SK-N-SH (cell line): ENCODE data around the gene RRM2. TPM values are rescaled to one million over a fixed set of nuclear protein-coding genes. Genes with fewer than 3 reads are reported as not detected.

Source experiments
- CTCF ChIA-PET: fragments of 300-600, 350-600 bp; formaldehyde crosslinking; extraction: SDS; loops from one replicate; lab custom pipeline; 2021; lab: Yijun Ruan, JAX
- POLR2A ChIA-PET: fragments of 350-600 bp; sonication (Branson Sonifier 250); formaldehyde crosslinking; extraction: SDS; loops from one replicate; lab custom pipeline; 2020; ENCODE audit warnings: antibody characterized with exemption, inconsistent platforms; lab: Yijun Ruan, JAX
- DNase-seq: peaks from one replicate; pipeline ENCODE4 v3.0.0; 2012
- H2AFZ ChIP-seq: fragments of 200-600 bp; sonication (generic); 2 replicates; pipeline ENCODE4 v1.8.1; 2016; ENCODE audit warnings: antibody characterized with exemption, mild to moderate bottlenecking, low read depth
- H3F3A ChIP-seq: fragments of 200-600 bp; sonication (generic); replicated peaks from 2 replicates; pipeline ENCODE3; 2016; ENCODE audit warnings: antibody characterized with exemption, mild to moderate bottlenecking; ENCODE audit not compliant: insufficient read depth
- H3K27ac ChIP-seq, 2 experiments: fragments of 200-500 bp in 1 of 2; fragments of 200-600 bp in 1 of 2; sonication (Bioruptor generic) in 1 of 2; sonication (generic), shearing (Covaris generic) in 1 of 2; 2 replicates each; pipeline versions ENCODE4 v1.5.1 to v1.6.1; 2014 to 2016; ENCODE audit warnings: low read depth in 2 of 2, inconsistent platforms in 1 of 2, low read length in 1 of 2, mild to moderate bottlenecking in 1 of 2, mixed read lengths in 1 of 2
- H3K27me3 ChIP-seq: fragments of 200-600 bp; sonication (generic), shearing (Covaris generic); 2 replicates; pipeline ENCODE4 v1.6.1; 2016; ENCODE audit warnings: mixed run types; ENCODE audit not compliant: insufficient read depth
- H3K36me3 ChIP-seq, 2 experiments: fragments of 200-500 bp in 1 of 2; fragments of 200-600 bp in 1 of 2; sonication (Bioruptor generic) in 1 of 2; sonication (generic) in 1 of 2; replicated peaks in 1 of 2; 2 replicates each; pipeline versions ENCODE3 to v1.5.1; 2014 to 2016; ENCODE audit warnings: low read length in 1 of 2, mild to moderate bottlenecking in 1 of 2; ENCODE audit not compliant: insufficient read depth in 2 of 2, control insufficient read depth in 1 of 2
- H3K4me1 ChIP-seq, 2 experiments: fragments of 200-500 bp in 1 of 2; fragments of 200-600 bp in 1 of 2; sonication (Bioruptor generic) in 1 of 2; sonication (generic), shearing (Covaris generic) in 1 of 2; 2 replicates each; pipeline versions ENCODE4 v1.5.1 to v1.6.1; 2014 to 2016; ENCODE audit warnings: low read depth in 1 of 2, low read length in 1 of 2, mixed run types in 1 of 2; ENCODE audit not compliant: insufficient read depth in 2 of 2, control insufficient read depth in 1 of 2
- H3K4me2 ChIP-seq: fragments of 200-600 bp; sonication (generic), shearing (Covaris generic); 2 replicates; pipeline ENCODE4 v1.6.1; 2017; ENCODE audit warnings: mixed run types
- H3K4me3 ChIP-seq, 2 experiments: fragments of 200-500 bp in 1 of 2; fragments of 200-600 bp in 1 of 2; sonication (Bioruptor generic) in 1 of 2; sonication (generic), shearing (Covaris generic) in 1 of 2; 2 replicates each; pipeline versions ENCODE4 v1.5.1 to v1.8.1; 2014 to 2016; ENCODE audit warnings: low read depth in 2 of 2, inconsistent platforms in 1 of 2, low read length in 1 of 2, mild to moderate bottlenecking in 1 of 2, mixed read lengths in 1 of 2, moderate library complexity in 1 of 2
- H3K79me2 ChIP-seq: fragments of 200-600 bp; sonication (generic); 2 replicates; pipeline ENCODE4 v1.8.1; 2017; ENCODE audit warnings: mild to moderate bottlenecking; ENCODE audit not compliant: insufficient read depth
- H3K9ac ChIP-seq: fragments of 200-600 bp; sonication (generic); 2 replicates; pipeline ENCODE4 v1.6.1; 2017; ENCODE audit warnings: mixed run types
- H3K9me2 ChIP-seq: fragments of 200-600 bp; sonication (generic); 2 replicates; pipeline ENCODE4 v1.6.1; 2017; ENCODE audit warnings: mixed run types
- H3K9me3 ChIP-seq: fragments of 200-600 bp; sonication (generic); 2 replicates; pipeline ENCODE4 v1.6.1; 2017; ENCODE audit warnings: mixed run types, mild to moderate bottlenecking, moderate library complexity
- H4K20me1 ChIP-seq: fragments of 200-600 bp; sonication (generic); 2 replicates; pipeline ENCODE4 v1.6.1; 2017; ENCODE audit warnings: mild to moderate bottlenecking, mixed run types; ENCODE audit not compliant: insufficient read depth
- ELF1 ChIP-seq: IDR thresholded peaks from 2 replicates; pipeline ENCODE4 v1.4.0; 2012
- EP300 ChIP-seq, 2 experiments: IDR thresholded peaks; 2 replicates each; pipeline versions ENCODE4 v1.4.0 to v1.6.1; 2012; ENCODE audit warnings: borderline replicate concordance in 1 of 2, low read depth in 1 of 2, low read length in 1 of 2
- EZH2phosphoT487 ChIP-seq: fragments of 200-600 bp; sonication (generic); IDR thresholded peaks from 2 replicates; pipeline ENCODE4 v1.6.1; 2017; ENCODE audit warnings: low read depth, mixed run types, mild to moderate bottlenecking, antibody characterized with exemption, moderate library complexity, borderline replicate concordance
- FOSL2 ChIP-seq: IDR thresholded peaks from 2 replicates; pipeline ENCODE4 v1.4.0; 2012; ENCODE audit warnings: low read depth, mild to moderate bottlenecking, moderate library complexity, borderline replicate concordance
- FOXJ3 ChIP-seq: sonication (generic); formaldehyde crosslinking; IDR thresholded peaks from 2 replicates; pipeline ENCODE4 v1.5.1; 2020; ENCODE audit warnings: mild to moderate bottlenecking, missing genetic modification reagents
- FOXM1 ChIP-seq: IDR thresholded peaks from 2 replicates; pipeline ENCODE4 v1.4.0; 2012; ENCODE audit warnings: low read depth, mild to moderate bottlenecking
- MEF2A ChIP-seq: IDR thresholded peaks from 2 replicates; pipeline ENCODE4 v1.4.0; 2012; ENCODE audit warnings: low read depth, borderline replicate concordance
- MXI1 ChIP-seq: IDR thresholded peaks from 2 replicates; pipeline ENCODE4 v1.6.1; 2012; ENCODE audit warnings: mild to moderate bottlenecking, low read depth, low read length, improper control_type of control experiment
- PBX3 ChIP-seq: IDR thresholded peaks from 2 replicates; pipeline ENCODE4; 2012
- RAD21 ChIP-seq: IDR thresholded peaks from 2 replicates; pipeline ENCODE4 v1.6.1; 2012; ENCODE audit warnings: mild to moderate bottlenecking, low read length
- RXRA ChIP-seq: IDR thresholded peaks from 2 replicates; pipeline ENCODE4 v1.4.0; 2012; ENCODE audit warnings: low read depth, mild to moderate bottlenecking, borderline replicate concordance
- SIN3A ChIP-seq: IDR thresholded peaks from 2 replicates; pipeline ENCODE4 v1.6.1; 2012; ENCODE audit warnings: low read depth, mild to moderate bottlenecking, low read length, moderate library complexity, borderline replicate concordance
- SMC3 ChIP-seq: IDR thresholded peaks from 2 replicates; pipeline ENCODE4 v1.6.1; 2012; ENCODE audit warnings: low read depth, low read length, improper control_type of control experiment
- TAF1 ChIP-seq: IDR thresholded peaks from 2 replicates; pipeline ENCODE4 v1.6.1; 2012; ENCODE audit warnings: low read depth, mild to moderate bottlenecking, low read length, moderate library complexity, borderline replicate concordance
- TCF12 ChIP-seq: IDR thresholded peaks from 2 replicates; pipeline ENCODE4 v1.4.0; 2012
- YY1 ChIP-seq: IDR thresholded peaks from 2 replicates; pipeline ENCODE4 v1.4.0; 2012; ENCODE audit warnings: low read depth, mild to moderate bottlenecking
- WGBS: methylation state at CpG from one replicate; pipeline ENCODE4 v1.1.6; 2017; ENCODE audit warnings: low lambda C conversion rate; 5-methylcytosine and 5-hydroxymethylcytosine counted together
- polyA plus RNA-seq, 3 experiments: library from polyadenylated mRNA; depleted of rRNA; stranded (reverse); fragments of >200 nt; gene quantifications; 2 replicates each; pipeline ENCODE4 v1.2.3, GENCODE V29; 2012
- TF ChIP-seq, protein P1 (sequence below): fragments of 150-350 bp; IDR thresholded peaks from 2 replicates; pipeline ENCODE4 v1.6.1; 2017; ENCODE audit warnings: antibody characterized with exemption, low read length, low read depth, borderline replicate concordance
- TF ChIP-seq, protein P2 (sequence below): fragments of 150-350 bp; IDR thresholded peaks from 2 replicates; pipeline ENCODE4 v1.6.1; 2016; ENCODE audit warnings: mild to moderate bottlenecking, low read depth, low read length

RRM2 gene
- polyA plus RNA-seq, 1 of the 3 experiments (the other 2 are of a cell fraction): 38.9 TPM

GRCh38 chr2:10159581-10160131 lies 37.1 kb downstream of the RRM2 start:
- no peak overlapping the region for H3K4me2 ChIP-seq
- no peak overlapping the region for H3K27ac ChIP-seq
- TF ChIP-seq MXI1 (no peak), SIN3A (no peak), FOXM1 (no peak), TCF12 (no peak), FOXJ3 (CRISPR knock-in tag) (no peak), ELF1 (no peak), EZH2phosphoT487 (no peak), SMC3 (no peak), MEF2A (no peak), FOSL2 (no peak), EP300 (IDR thresholded peaks at IDR 0.05; ENCODE audit: borderline replicate concordance in 1 of 2, low read depth in 1 of 2, low read length in 1 of 2) (no peak), YY1 (no peak), TAF1 (no peak), RXRA (no peak), RAD21 (no peak), PBX3 (no peak)
- TF ChIP-seq, protein P1, sequence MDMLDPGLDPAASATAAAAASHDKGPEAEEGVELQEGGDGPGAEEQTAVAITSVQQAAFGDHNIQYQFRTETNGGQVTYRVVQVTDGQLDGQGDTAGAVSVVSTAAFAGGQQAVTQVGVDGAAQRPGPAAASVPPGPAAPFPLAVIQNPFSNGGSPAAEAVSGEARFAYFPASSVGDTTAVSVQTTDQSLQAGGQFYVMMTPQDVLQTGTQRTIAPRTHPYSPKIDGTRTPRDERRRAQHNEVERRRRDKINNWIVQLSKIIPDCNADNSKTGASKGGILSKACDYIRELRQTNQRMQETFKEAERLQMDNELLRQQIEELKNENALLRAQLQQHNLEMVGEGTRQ: no peak
- TF ChIP-seq, protein P2, sequence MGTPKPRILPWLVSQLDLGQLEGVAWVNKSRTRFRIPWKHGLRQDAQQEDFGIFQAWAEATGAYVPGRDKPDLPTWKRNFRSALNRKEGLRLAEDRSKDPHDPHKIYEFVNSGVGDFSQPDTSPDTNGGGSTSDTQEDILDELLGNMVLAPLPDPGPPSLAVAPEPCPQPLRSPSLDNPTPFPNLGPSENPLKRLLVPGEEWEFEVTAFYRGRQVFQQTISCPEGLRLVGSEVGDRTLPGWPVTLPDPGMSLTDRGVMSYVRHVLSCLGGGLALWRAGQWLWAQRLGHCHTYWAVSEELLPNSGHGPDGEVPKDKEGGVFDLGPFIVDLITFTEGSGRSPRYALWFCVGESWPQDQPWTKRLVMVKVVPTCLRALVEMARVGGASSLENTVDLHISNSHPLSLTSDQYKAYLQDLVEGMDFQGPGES: no peak
- ChIA-PET POLR2A (interaction anchor here (1.2 kb wide), 1 partner anchor 289 kb away, joined by 4 read pairs; the partner anchor contains the start of gene ODC1), CTCF (interaction anchor here (0.8 to 10.4 kb wide), 8 partner anchors 9 to 275 kb away, joined by 4 to 100 read pairs (median 7); no protein-coding TSS in a partner anchor)
- 95% methylated on average over 11 of the region's 11 CpGs for WGBS
- no peaks in the 10 kb centered on the region for H3K79me2 ChIP-seq
- no peaks in the 10 kb centered on the region for H3K9me3 ChIP-seq
- no peak overlapping the region for H2AFZ ChIP-seq
- no peaks in the 10 kb centered on the region for H3K9me2 ChIP-seq
- peak; percentile 47 for DNase-seq
- peaks cover 0 to 23% of the 10 kb centered on the region in 2 experiments; a peak in 1 of 4 replicates for H3K4me1 ChIP-seq
- H3K4me3 ChIP-seq: no peak overlapping the region
- peaks cover 0 to 9% of the 10 kb centered on the region in 2 experiments for H3K36me3 ChIP-seq
- H3K9ac ChIP-seq: no peak overlapping the region
- H3F3A ChIP-seq: no peaks in the 10 kb centered on the region
- H3K27me3 ChIP-seq: no peaks in the 10 kb centered on the region
- no peaks in the 10 kb centered on the region for H4K20me1 ChIP-seq
